Effector CD8-positive, alpha-beta T cell (primary cell): ENCODE measurements around the gene PRPH.
"Not testable (repeated sequence)": the region's sequence is repeated elsewhere in the genome, so short reads cannot be mapped to it uniquely, and the experiment has no call there.

Experiments used
- DNase-seq: peaks from one replicate; lab custom pipeline; 2025; lab: John Stamatoyannopoulos, UW
- total RNA-seq, 4 experiments: gene quantifications; one replicate each; lab custom pipeline; 2026; lab: John Stamatoyannopoulos, UW

PRPH gene
- 0 to 0.12 (median 0) reads per million in 4 experiments for total RNA-seq

DNA sequence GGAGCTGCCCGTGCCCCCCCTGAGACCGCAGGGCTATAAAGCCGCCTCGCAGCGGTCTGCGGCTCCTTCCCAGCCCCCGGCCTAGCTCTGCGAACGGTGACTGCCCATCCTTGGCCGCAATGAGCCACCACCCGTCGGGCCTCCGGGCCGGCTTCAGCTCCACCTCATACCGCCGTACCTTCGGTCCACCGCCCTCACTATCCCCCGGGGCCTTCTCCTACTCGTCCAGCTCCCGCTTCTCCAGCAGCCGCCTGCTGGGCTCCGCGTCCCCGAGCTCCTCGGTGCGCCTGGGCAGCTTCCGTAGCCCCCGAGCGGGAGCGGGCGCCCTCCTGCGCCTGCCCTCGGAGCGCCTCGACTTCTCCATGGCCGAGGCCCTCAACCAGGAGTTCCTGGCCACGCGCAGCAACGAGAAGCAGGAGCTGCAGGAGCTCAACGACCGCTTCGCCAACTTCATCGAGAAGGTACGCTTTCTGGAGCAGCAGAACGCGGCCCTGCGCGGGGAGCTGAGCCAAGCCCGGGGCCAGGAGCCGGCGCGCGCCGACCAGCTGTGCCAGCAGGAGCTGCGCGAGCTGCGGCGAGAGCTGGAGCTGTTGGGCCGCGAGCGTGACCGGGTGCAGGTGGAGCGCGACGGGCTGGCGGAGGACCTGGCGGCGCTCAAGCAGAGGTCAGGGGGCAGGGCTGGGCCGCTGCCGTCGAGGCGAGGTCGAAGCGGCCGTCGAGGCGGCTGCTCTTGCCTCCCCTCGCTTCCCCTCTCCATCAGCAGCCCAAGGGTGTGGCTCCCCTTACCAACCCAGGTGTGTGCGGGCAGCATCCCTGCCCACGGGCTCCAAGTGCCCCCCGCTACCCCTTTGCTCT, at the start of gene PRPH:
PRPH (plus strand) TSS at position 66 of the 855 bp plus-strand sequence; CDS start at position 120, 54 bp downstream.
- DNase-seq: no peak

DNA sequence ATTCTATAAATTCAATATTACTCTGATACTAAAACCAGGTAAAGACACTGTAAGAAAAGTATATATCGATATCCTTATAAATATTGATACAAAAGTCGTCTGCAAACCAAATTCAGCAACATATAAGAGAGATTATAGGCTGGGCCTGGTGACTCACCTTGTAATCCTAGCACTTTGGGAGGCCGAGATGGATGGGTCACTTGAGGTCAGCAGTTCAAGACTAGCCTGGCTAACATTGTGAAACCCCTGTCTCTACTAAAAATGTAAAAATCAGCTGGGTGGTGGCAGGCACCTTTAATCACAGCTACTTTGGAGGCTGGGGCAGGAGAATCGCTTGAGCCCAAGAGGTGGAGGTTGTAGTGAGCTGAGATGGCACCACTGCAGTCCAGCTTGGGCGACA, 43.6 kb upstream of the PRPH start:
- DNase-seq: no peak

DNA sequence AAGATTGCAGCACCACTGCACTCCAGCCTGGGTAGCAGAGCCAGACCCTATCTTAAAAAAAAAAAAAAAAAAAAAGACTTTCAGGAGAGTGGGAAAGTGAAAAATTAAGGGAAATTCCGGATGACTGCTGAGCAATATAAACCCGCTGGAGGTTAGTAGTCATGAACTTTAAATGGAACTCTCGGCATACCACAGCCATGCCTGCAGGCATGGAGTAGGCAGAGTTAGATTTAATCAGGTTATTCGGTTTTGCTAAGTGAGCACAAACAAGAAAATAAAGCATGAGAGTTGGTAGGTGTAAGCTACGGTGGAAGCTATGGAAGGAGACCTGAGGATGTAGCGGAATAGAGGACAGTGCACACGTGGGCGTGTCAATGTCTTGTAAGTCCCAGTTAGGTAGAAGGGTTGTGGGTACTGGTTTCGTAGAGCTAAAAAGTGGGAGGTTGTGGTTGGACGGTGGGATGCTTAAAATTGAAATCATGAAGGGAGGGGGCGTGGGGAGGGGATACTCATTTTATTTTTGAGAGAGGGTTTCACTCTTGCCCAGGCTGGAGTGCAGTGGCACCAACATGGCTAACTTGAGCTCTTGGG, 41.8 kb upstream of the PRPH start:
- DNase-seq: no peak

DNA sequence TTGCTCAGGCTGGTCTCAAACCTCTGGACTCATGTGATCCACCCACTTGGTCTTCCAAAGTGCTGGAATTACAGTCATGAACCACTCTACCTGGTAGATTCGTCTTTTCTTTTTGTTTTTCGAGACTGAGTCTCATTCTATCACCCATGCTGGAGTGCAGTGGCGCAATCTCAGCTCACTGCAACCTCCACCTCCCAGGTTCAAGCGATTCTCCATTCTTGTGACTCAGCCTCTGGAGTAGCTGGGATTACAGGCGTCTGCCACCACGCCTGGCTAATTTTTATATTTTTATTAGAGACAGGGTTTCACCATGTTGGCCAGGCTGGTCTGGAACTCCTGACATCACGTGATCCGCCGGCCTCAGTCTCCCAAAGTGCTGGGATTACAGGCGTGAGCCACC, 39.5 kb upstream of the PRPH start:
- DNase-seq: not testable (repeated sequence)

DNA sequence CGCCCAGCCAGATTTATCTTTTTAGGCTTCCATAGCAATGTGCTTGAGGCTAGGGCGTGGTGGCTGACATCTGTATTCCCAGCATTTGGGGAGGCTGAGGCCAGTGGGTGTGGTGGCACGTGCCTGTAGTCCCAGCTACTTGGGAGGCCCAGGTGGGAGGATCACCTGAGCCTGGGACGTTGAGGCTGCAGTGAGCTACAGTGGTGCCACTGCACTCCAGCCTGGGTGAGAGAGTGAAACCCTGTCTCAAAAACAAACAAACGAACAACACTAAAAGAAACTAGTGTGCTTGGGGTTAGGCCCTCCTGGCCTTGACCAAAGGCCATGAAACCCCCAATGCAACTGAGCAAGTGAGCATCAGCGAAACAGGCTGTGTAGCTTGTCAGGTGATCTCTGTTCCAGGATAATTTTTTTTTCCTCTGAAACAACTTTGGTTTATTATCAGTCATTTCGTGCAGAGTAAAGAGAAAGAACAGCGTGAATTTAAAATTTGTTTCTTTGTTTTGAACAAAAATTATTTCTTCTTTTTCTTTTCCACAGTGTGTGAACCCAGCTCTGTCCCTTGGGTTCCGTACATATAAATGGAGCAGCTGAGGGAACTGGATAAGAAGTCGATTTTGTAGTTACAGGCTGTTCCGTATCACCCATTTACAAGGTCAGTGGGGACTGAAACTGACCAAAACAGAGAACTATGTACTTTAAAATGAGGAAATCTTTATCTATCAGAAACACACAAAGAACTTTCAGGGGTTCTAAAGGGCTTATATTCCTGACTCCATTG, 38.9 kb upstream of the PRPH start:
- DNase-seq: no peak

DNA sequence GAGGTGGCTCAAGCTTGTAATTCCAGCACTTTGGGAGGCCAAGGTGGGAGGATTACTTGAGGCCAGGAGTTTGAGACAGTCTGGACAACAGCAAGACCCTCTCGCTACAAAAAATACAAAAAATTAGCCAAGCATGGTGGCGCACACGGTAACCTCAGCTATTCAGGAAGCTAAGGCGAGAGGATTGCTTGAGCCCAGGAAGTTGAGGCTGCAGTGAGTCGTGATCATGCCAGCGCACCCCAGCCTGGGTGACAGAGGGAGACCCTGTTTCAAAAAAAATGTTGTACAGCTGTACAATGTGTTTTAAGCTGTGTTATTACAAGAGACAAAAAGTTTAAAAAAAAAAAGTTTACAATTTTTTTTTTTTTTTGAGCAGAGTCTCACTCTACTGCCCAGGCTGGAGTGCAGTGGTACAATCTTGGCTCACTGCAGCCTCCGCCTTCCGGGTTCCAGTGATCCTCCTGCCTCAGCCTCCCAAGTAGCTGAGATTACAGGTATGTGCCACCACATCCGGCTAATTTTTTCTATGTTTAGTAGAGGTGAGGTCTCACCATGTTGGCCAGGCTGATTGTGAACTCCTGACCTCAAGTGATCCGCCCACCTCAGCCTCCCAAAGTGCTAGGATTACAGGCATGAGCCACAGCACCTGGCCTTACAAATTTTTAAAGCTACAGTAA, 37.3 kb upstream of the PRPH start:
- DNase-seq: not testable (repeated sequence)

DNA sequence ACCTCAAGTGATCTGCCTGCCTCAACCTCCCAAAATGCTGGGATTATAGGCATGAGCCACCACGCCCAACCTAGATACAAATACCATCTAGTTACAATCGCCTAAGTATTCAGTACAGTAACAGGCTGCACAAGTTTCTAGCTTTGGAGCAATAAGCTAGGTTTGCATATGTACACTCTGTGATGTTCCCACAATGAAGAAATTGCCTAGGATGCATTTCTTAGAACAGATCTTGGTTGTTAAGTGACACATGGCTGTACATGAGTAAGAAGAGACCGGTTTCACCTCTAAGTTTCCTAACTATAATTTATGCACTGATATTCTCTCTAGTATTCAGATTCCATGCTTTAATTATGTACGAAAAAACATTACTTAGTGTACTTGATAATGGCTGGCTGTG, 35.5 kb upstream of the PRPH start:
- DNase-seq: no peak

DNA sequence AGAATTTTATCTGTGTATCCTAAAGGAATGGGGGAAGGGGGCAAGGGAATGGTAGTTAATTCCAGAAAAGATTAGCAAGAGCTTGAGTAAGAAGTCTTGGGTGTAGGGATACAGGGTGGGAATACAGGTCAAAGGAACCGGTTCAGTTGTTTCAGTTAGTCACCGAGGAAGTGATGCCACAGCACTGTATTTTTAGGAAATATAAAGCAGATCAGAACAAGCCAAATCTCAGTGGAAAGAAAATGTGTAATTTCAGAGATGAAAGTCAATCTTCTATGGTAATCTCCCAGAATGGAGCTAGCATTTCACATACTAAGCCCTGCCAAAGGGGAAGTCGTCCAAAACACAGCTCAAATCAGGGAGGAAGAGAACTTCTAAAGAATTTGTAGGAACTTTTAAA, 34.8 kb upstream of the PRPH start:
- DNase-seq: no peak

DNA sequence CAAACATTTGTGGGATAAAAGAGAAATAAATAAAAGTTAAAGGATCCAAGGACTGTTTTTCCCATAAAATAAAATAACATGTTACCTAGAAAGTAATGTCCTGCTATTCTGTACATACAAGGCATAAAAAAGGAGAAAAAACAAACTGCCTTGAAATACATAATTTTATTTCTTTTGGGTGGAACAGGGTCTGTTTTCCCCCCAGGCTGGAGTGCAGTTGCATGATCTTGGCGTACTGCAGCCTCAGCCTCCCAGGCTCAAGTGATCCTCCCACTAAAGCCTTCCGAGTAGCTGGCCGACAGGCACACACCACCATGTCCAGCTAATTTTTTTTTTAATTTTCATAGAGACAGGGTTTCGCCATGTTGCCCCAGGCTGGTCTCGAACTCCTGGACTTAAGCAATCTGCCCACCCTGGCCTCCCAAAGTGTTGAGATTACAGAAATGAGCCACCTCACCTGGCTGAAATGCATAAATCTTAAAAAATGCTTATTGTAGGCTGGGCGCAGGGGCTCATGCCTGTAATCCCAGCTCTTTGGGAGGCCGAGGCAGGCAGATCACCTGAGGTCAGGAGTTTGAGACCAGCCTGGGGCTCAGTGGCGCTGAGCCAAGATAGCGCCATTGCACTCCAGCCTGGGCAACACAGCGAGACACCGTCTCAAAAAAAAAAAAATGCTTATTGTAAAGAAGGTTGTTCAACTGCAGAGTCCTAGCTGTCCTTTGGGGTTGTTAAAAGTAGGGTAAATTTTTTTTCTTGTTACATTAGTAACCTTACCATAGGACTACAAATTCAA, 34.2 kb upstream of the PRPH start:
- DNase-seq: no peak

DNA sequence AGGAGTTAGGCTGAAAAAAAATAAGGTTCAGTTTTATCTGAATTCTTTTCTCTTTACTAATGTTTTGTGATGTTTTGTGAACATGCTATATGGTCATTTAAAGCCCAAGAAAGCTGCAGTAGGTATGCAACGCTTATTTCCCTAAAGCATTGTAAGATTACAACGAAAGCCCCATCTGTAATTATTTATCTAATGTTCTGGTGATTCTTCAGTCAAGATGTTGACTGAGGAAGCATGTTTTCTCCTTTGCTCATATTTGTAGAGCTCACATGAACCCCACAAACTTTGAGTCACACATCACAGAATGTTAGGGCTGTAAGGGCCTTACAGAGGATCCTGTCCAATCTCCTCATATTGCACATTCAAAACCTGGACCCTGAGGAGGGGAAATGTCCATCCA, 33.2 kb upstream of the PRPH start:
- DNase-seq: no peak

DNA sequence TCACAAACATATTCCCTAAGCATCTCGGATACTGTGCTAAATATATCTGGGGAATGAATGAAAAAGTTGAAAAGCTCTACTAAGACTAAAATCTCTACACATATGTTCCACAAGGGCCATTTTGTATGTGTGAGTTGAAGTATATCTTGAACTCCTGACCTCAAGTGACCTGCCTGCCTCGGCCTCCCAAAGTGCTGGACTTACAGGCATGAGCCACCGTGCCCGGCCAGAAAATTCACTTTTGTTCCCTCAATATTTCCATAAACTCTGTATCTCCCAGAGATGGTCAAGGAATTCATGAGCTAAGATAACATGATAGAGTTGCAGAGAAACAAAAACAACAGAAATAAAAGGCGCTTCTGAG, 31.6 kb upstream of the PRPH start:
- no peak for DNase-seq

DNA sequence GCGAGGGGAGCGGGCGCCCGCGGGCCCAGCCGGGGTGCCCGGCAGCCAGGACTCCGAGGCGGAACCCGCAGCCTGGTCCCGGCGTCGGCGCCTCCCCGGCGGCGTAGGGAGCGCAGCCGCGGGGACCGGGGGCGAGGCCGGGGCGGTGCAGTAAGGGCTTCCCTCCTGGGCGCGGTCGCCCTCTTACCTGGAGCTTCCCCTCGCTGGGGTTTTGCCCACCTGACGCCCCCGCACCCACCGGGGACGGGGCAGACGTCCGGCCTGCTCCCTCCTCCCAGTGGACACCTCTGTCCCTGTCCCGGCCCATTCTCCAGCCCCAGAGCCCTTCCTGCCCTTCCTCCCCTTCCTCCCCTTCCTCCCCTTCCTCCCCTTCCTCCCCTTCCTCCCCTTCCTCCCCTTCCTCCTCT, 30.5 kb upstream of the PRPH start:
- peak; percentile 25 for DNase-seq

DNA sequence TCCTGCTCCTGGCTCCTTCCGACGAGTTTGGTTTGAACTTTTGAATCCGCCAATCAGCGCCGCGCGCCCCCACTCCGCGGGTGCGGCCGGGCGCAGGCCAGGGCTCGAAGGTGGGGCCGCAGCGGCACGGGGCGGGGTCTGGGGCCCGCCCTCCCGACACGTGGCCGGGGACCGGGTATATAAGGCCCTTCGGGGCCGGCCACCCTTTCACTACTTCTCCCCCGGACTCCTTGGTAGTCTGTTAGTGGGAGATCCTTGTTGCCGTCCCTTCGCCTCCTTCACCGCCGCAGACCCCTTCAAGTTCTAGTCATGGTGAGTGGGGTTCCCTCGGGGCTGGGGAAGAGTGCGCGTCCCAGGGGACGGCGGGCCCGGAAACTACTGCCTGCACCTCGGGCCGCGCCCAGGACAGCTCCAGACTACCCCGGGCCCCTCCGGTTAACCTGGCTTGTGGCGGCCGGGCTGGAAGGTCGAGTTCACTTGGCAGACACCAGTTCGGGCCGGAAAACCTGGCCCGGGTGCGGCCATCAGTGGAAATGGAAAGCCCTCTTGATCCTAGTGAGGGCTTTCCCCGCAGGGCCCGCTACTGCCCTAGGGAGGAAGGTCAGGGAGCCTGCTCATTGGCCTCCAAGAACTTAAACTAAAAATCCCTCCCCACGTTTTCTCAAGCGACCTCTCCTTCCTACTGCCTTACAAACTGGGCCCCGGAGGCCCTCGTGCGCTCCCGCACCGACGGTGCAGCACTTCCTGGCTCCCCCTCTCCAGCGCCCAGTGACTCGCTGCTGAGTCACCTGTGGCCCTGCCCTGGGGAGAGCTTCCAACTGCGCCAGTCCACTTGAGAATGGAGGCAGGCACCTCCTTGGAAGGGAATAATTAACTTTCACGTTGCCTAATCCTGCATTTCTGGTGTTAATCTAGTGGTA, 29.8 kb upstream of the PRPH start, which contains the start of gene TUBA1C:
TUBA1C (plus strand) TSS at position 210 of the 920 bp plus-strand sequence; CDS start at position 310, 100 bp downstream.
- peak; percentile 72 for DNase-seq

DNA sequence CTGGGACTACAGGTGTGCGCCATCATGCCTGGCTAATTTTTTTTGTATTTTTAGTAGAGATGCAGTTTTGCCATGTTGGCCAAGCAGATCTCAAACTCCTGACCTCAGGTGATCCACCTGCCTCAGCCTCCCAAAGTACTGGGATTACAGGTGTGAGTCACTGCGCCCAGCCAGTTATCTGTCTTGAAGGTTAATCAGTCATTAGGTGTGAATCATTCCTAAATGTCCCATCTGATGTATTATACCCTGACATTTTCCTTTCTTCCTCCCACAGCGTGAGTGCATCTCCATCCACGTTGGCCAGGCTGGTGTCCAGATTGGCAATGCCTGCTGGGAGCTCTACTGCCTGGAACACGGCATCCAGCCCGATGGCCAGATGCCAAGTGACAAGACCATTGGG, 25.8 kb upstream of the PRPH start:
- not testable (repeated sequence) for DNase-seq

DNA sequence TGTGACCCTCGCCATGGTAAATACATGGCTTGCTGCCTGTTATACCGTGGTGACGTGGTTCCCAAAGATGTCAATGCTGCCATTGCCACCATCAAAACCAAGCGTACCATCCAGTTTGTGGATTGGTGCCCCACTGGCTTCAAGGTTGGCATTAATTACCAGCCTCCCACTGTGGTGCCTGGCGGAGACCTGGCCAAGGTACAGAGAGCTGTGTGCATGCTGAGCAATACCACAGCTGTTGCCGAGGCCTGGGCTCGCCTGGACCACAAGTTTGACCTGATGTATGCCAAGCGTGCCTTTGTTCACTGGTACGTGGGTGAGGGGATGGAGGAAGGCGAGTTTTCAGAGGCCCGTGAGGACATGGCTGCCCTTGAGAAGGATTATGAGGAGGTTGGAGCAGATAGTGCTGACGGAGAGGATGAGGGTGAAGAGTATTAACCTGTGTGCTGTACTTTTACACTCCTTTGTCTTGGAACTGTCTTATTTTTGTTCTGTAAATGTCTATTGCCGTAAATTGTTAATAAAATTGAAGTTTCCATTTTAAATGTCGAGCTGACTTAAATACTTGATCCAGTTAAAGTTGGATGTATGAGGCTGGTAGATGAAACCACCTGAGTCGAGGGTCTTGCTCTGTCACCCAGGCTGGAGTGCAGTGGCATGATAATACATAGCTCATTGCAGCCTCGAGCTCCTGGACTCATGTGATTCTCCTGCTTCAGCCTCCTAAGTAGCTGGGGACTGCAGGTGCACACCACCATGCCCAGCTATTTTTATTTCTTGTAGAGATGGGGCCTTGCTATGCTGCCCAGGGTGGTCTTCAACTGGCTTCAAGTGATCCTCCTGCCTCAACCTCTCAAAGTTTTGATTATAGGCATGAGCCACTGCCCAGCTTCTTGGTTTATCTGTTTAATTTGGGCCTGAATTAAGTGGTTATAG, 21.9 kb upstream of the PRPH start:
- DNase-seq: no peak

DNA sequence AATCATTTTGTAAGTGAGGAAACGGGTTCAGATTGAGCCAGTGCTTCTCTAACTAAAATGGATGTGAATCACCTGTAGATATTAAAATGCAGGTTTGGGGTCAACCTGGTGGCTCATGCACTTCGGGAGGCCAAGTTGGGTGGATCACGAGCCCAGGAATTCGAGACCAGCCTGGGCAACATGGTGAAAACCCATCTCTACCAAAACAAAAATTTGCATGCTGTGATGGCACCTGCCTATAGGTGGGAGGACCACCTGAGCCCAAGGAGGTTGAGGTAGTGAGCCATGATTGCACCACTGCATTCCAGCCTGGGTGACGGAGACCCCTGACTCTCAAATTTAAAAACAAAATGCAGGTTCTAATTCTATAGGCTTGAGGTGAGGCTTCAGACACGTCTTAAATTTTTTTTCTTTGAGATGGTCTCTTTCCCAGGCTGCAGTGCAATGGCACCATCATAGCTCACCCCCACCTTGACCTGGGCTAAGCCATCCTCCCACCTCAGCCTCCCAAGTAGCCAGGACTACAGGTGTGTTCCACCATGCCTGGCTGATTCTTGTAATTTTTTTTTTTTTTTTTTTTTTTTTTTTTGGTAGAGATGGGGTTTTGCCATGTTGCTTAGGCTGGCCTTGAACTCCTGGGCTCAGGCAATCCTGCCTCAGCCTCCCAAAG, 21.1 kb upstream of the PRPH start:
- DNase-seq: no peak

DNA sequence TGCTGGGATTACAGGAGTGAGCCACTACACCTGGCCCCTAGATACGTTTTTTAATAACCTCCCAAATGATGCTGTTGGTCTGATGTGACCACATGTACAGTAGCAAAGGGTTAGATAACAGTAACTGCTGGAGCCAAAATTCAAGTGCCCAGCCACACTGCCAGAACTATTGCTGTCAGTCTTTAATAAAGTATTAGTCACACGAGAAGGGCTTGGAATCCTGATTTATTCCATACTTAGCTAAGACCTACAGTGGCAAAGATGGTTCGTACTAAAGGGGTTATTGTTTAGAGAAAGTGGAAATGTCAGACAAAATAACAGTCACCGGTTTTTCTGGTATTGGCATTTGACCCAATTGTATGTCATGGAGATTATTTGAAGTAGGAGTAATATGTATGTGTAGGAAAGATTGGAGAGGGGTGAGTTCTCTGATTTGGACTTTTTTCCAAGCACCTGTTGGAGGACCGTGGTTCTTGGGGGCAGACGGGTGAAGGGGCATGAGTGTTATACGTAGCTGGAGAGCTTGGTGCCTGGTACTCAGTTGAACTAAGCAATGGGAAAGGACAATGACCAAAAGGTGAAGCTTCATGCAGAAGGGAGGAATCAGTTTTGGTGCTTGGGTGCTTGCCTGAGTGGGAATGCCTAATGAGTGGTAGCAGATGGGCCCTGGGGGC, 20.4 kb upstream of the PRPH start:
- no peak for DNase-seq
